ENCODE data around the gene CENPC. TPM values are rescaled to one million over a fixed set of nuclear protein-coding genes. Genes with fewer than 3 reads are reported as not detected.
"Not testable (repeated sequence)": the region's sequence is repeated elsewhere in the genome, so short reads cannot be mapped to it uniquely, and the experiment has no call there.

The CENPC gene
- total RNA-seq, 2 donors from 2014 or later, result 22.9 to 32.3 TPM

DNA sequence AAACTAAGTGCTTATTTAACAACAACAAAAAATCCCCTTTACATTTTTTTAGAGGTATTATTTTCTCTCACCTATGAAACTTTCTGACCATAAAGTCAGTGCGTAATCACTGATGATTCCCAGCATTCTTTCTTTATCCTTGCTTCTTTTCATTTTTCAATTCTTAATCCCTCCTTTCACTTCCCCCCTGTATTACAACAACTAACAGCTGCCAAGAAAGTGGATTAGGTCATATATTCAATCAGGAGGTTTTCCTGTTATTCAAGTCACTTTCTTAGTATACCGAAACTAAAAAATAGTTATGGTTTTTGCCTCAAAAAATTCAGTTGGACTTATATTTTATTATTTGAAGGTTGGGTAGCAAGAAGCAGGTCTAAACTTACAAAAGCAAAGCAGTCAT is 11.1 kb upstream of the CENPC start:
- Histone ChIP-seq H3K9ac (ENCODE audit: extremely low read depth, low read length, poor library complexity, severe bottlenecking) (no peak overlapping the region), H3K27ac (ENCODE audit: low read depth, low read length) (no peak overlapping the region), H3K4me3 (ENCODE audit: low read length) (no peak overlapping the region), H3K9me3 (ENCODE audit: control insufficient read depth, low read length) (no peaks in the 10 kb centered on the region), H3K36me3 (ENCODE audit: control insufficient read depth, insufficient read depth, low read length) (no peaks in the 10 kb centered on the region), H3K27me3 (ENCODE audit: control insufficient read depth, insufficient read depth, low read length, poor library complexity, severe bottlenecking) (no peaks in the 10 kb centered on the region), H3K4me1 (ENCODE audit: control insufficient read depth, insufficient read depth, low read length) (no peaks in the 10 kb centered on the region)
- Mint-ChIP-seq H3K9me3 (no peaks in the 10 kb centered on the region), H3K36me3 (ENCODE audit: low read depth) (no peaks in the 10 kb centered on the region), H3K27ac (no peak overlapping the region), H3K4me3 (no peak overlapping the region), H3K4me1 (peaks cover 5% of the 10 kb centered on the region), H3K27me3 (ENCODE audit: insufficient read depth) (no peaks in the 10 kb centered on the region)
- whole genome bisulfite sequencing, 2 experiments (ENCODE audit: insufficient coverage in 1 of 2, insufficient read length in 1 of 2), result 83 to 90% methylated on average over 1 of the region's 2 CpGs
- TF ChIP-seq, protein P1, sequence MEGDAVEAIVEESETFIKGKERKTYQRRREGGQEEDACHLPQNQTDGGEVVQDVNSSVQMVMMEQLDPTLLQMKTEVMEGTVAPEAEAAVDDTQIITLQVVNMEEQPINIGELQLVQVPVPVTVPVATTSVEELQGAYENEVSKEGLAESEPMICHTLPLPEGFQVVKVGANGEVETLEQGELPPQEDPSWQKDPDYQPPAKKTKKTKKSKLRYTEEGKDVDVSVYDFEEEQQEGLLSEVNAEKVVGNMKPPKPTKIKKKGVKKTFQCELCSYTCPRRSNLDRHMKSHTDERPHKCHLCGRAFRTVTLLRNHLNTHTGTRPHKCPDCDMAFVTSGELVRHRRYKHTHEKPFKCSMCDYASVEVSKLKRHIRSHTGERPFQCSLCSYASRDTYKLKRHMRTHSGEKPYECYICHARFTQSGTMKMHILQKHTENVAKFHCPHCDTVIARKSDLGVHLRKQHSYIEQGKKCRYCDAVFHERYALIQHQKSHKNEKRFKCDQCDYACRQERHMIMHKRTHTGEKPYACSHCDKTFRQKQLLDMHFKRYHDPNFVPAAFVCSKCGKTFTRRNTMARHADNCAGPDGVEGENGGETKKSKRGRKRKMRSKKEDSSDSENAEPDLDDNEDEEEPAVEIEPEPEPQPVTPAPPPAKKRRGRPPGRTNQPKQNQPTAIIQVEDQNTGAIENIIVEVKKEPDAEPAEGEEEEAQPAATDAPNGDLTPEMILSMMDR (conservative IDR thresholded peaks at IDR 0.05), result no peak
- DNase-seq, result no peak

DNA sequence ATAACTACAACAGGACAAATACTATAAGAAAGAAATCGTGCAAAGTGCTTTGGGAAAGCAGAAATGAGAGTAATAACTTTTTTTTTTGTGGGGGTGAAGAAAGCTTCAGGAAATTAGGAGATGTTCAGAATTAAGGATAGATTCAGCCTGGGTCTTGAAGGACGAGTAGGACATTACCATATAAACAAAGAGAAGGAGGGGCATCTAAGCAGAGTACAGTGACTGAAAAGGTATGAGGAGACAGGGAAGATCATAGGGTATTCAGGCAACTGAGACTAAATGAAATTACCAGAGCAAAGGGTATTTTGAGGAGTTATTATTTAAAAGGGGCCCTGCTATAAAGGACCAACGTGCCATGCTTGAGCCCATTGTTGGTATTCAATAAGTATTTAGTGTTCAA is 10.1 kb upstream of the CENPC start:
- Mint-ChIP-seq H3K4me1 (peaks cover 5% of the 10 kb centered on the region), H3K27ac (no peak overlapping the region)
- WGBS, 2 experiments (ENCODE audit: insufficient coverage in 1 of 2, insufficient read length in 1 of 2), result 82 to 93% methylated on average over 3 of the region's 3 CpGs

DNA sequence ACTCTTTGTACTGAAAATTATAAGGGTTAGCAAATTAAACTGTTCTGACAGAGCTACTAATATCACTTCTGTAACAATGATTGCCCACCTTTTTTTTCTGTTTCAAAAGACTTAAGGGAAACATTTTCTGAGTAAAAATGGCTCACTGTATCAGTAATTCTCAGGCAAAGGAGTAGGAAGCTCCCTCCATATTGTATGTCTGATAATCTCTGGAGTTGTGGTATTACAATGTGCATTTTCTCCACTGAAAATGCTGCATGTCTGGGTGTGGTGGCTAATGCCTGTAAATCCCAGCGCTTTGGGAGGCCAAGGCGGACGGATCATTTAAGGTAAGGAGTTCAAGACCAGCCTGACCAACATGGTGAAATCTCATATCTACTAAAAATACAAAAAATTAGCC is 8.8 kb upstream of the CENPC start:
- DNase-seq, result no peak
- no peak overlapping the region for H3K27ac ChIP-seq (ENCODE audit: low read depth, low read length)
- Mint-ChIP-seq H3K9me3 (no peaks in the 10 kb centered on the region), H3K4me1 (peaks cover 5% of the 10 kb centered on the region), H3K36me3 (ENCODE audit: low read depth) (no peaks in the 10 kb centered on the region), H3K27ac (no peak overlapping the region), H3K4me3 (no peak overlapping the region), H3K27me3 (ENCODE audit: insufficient read depth) (no peaks in the 10 kb centered on the region)
- 85 to 100% methylated on average over 1 to 3 of the region's 3 CpGs for WGBS, 2 experiments (ENCODE audit: insufficient coverage in 1 of 2, insufficient read length in 1 of 2)
- no peaks in the 10 kb centered on the region for H3K9me3 ChIP-seq (ENCODE audit: control insufficient read depth, low read length)
- H3K36me3 ChIP-seq (ENCODE audit: control insufficient read depth, insufficient read depth, low read length), result no peaks in the 10 kb centered on the region
- no peaks in the 10 kb centered on the region for H3K4me1 ChIP-seq (ENCODE audit: control insufficient read depth, insufficient read depth, low read length)
- H3K27me3 ChIP-seq (ENCODE audit: control insufficient read depth, insufficient read depth, low read length, poor library complexity, severe bottlenecking), result no peaks in the 10 kb centered on the region
- H3K4me3 ChIP-seq (ENCODE audit: low read length), result no peak overlapping the region
- TF ChIP-seq, protein P1 (conservative IDR thresholded peaks at IDR 0.05), result no peak
- no peak overlapping the region for H3K9ac ChIP-seq (ENCODE audit: extremely low read depth, low read length, poor library complexity, severe bottlenecking)

More for the DNA sequence above, 10.1 kb upstream of the CENPC start:
- H3K9me3 ChIP-seq (ENCODE audit: control insufficient read depth, low read length), result no peaks in the 10 kb centered on the region
- no peak overlapping the region for H3K4me3 ChIP-seq (ENCODE audit: low read length)
- H3K36me3 ChIP-seq (ENCODE audit: control insufficient read depth, insufficient read depth, low read length), result no peaks in the 10 kb centered on the region
- no peaks in the 10 kb centered on the region for H3K27me3 Mint-ChIP-seq (ENCODE audit: insufficient read depth)
- H3K4me3 Mint-ChIP-seq, result no peak overlapping the region
- DNase-seq, result no peak
- H3K27ac ChIP-seq (ENCODE audit: low read depth, low read length), result no peak overlapping the region
- no peaks in the 10 kb centered on the region for H3K4me1 ChIP-seq (ENCODE audit: control insufficient read depth, insufficient read depth, low read length)
- H3K36me3 Mint-ChIP-seq (ENCODE audit: low read depth), result no peaks in the 10 kb centered on the region
- TF ChIP-seq, protein P1 (conservative IDR thresholded peaks at IDR 0.05), result no peak
- H3K9ac ChIP-seq (ENCODE audit: extremely low read depth, low read length, poor library complexity, severe bottlenecking), result no peak overlapping the region
- H3K9me3 Mint-ChIP-seq, result no peaks in the 10 kb centered on the region
- H3K27me3 ChIP-seq (ENCODE audit: control insufficient read depth, insufficient read depth, low read length, poor library complexity, severe bottlenecking), result no peaks in the 10 kb centered on the region

DNA sequence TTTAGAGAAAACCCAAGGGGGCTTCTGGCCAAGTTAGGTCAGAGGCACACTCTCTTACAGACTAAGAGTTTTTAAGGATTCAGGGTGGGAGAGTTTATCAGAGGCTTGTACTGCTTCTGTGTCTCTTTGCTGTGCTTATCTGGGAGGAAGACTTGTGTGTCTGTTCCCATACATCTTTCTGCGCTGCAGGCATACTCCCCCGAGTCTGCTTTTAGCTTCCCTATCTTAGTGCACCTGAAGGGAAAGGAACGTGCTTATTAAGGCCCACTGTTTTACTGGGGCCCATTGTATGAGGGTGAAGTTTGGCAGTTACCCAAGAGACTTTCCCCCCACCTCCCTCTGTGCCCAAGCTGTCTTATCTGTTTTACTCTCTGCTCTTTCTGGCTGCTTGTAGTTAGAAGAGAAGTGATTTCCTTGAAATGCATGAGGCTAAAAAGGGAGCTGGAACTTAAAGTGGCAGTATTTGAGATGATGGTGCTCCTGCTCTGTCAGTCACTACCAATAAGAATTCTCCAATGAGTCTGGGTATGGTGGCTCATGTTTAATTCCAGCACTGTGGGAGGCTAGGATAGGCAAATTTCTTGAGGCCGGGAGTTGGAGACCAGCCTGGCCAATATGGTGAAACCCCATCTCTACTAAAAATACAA is 7.0 kb upstream of the CENPC start:
- not testable (repeated sequence) for H3K4me3 Mint-ChIP-seq; H3K36me3 Mint-ChIP-seq (ENCODE audit: low read depth); H3K36me3 ChIP-seq (ENCODE audit: control insufficient read depth, insufficient read depth, low read length); H3K27ac Mint-ChIP-seq; DNase-seq; H3K27ac ChIP-seq (ENCODE audit: low read depth, low read length); H3K9me3 Mint-ChIP-seq; H3K9ac ChIP-seq (ENCODE audit: extremely low read depth, low read length, poor library complexity, severe bottlenecking); H3K27me3 Mint-ChIP-seq (ENCODE audit: insufficient read depth); H3K27me3 ChIP-seq (ENCODE audit: control insufficient read depth, insufficient read depth, low read length, poor library complexity, severe bottlenecking); H3K9me3 ChIP-seq (ENCODE audit: control insufficient read depth, low read length); H3K4me3 ChIP-seq (ENCODE audit: low read length); H3K4me1 Mint-ChIP-seq; H3K4me1 ChIP-seq (ENCODE audit: control insufficient read depth, insufficient read depth, low read length)
- WGBS, 2 experiments (ENCODE audit: insufficient coverage in 1 of 2, insufficient read length in 1 of 2), result 70 to 89% methylated on average over 2 to 3 of the region's 4 CpGs

Measured in endodermal cell (in vitro differentiated cells).